ENCODE measurements around the gene CDC14B.

DNA sequence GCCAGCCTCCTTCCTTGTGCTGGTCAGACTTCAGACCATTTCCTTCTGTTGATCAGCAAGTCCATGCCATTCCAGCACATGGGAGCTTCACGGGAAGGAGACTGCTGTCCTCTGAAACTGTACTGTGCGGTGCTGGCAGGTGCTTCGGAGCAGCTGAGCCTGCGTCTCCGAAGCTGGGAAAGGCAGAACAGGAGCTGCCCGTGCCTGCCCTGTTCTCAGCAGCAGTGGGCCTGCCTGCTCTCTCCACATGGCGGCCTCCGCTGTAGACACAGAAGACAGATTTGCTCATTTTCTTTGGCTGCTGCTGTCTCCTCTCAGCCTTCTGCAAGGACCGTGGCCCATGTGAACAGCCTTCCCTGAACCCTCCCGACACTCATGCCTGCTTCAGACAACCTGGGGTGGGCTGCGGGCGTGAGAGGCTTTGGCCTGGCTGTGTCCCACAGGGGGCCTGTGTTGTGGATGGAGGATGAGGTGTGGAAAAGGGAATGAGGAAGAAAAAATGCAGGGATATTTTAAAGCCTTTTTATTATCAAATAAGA, 126.6 kb downstream of the CDC14B start:
- TF ChIP-seq, protein P1, sequence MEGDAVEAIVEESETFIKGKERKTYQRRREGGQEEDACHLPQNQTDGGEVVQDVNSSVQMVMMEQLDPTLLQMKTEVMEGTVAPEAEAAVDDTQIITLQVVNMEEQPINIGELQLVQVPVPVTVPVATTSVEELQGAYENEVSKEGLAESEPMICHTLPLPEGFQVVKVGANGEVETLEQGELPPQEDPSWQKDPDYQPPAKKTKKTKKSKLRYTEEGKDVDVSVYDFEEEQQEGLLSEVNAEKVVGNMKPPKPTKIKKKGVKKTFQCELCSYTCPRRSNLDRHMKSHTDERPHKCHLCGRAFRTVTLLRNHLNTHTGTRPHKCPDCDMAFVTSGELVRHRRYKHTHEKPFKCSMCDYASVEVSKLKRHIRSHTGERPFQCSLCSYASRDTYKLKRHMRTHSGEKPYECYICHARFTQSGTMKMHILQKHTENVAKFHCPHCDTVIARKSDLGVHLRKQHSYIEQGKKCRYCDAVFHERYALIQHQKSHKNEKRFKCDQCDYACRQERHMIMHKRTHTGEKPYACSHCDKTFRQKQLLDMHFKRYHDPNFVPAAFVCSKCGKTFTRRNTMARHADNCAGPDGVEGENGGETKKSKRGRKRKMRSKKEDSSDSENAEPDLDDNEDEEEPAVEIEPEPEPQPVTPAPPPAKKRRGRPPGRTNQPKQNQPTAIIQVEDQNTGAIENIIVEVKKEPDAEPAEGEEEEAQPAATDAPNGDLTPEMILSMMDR (IDR thresholded peaks at IDR 0.05), result no peak
- no peak for TF ChIP-seq EZH2 (IDR thresholded peaks at IDR 0.05)
